Measurements from ENCODE around the gene ZNF605. TPM values are rescaled to one million over a fixed set of nuclear protein-coding genes. Genes with fewer than 3 reads are reported as not detected.

The ZNF605 gene
- total and polyA plus RNA-seq, 2 of the 4 experiments (the other 2 are of a cell fraction): 3.6 to 9.9 TPM

GRCh38 chr12:132946246-132946820, 9.8 kb downstream of the ZNF605 start:
- Histone ChIP-seq H4K20me1 (ENCODE audit: insufficient read depth, low read length) (no peaks in the 10 kb centered on the region), H2AFZ (replicated peaks; ENCODE audit: low read length, poor library complexity) (no peak overlapping the region), H3K9ac (ENCODE audit: low read depth, low read length) (no peak overlapping the region), H3K27ac (ENCODE audit: insufficient read depth, low read length) (no peak overlapping the region), H3K18ac (ENCODE audit: low read depth, low read length) (no peak overlapping the region), H2BK20ac (ENCODE audit: low read depth, low read length) (no peak overlapping the region), H3K4me1 (ENCODE audit: control insufficient read depth, insufficient read depth, low read length) (no peaks in the 10 kb centered on the region), H2BK120ac (ENCODE audit: low read depth, low read length) (no peak overlapping the region), H3K27me3 (ENCODE audit: control insufficient read depth, insufficient read depth, low read length) (no peaks in the 10 kb centered on the region), H3K14ac (replicated peaks; ENCODE audit: low read depth, low read length) (no peak overlapping the region), H4K91ac (ENCODE audit: insufficient read depth, low read depth, low read length) (no peak overlapping the region), H3K4me3 (ENCODE audit: insufficient read depth, low read depth, low read length) (no peak overlapping the region), H2BK15ac (ENCODE audit: low read depth, low read length) (no peak overlapping the region), H4K8ac (ENCODE audit: low read depth in 2 of 2, low read length in 2 of 2) (no peak overlapping the region), H3K56ac (ENCODE audit: extremely low read depth, insufficient read depth, low read length) (no peak overlapping the region), H4K5ac (ENCODE audit: low read depth, low read length) (no peak overlapping the region), H3K4me2 (ENCODE audit: low read depth, low read length) (no peak overlapping the region), H3K9me3 (ENCODE audit: control insufficient read depth, insufficient read depth, low read length) (peaks cover 86% of the 10 kb centered on the region), H3K4ac (ENCODE audit: low read depth, low read length) (no peak overlapping the region), H2AK5ac (ENCODE audit: low read depth, low read length) (no peak overlapping the region), H3K9me1 (ENCODE audit: insufficient read depth, low read length) (no peaks in the 10 kb centered on the region), H3K79me1 (ENCODE audit: low read depth in 1 of 2, low read length in 2 of 2) (peaks cover 16 to 34% of the 10 kb centered on the region in 2 experiments), H3K23ac (ENCODE audit: low read depth, low read length) (no peak overlapping the region), H2AK9ac (replicated peaks; ENCODE audit: low read depth, low read length, poor library complexity) (no peak overlapping the region), H3K36me3 (ENCODE audit: control insufficient read depth, insufficient read depth, low read length) (peaks cover 68% of the 10 kb centered on the region), H2BK5ac (ENCODE audit: low read depth, low read length, poor library complexity, severe bottlenecking) (no peak overlapping the region)
- dilution Hi-C loops (cut with HindIII; ENCODE audit: low sequenced_read_pairs, unreplicated experiment) (no loop called here), intact Hi-C loops (cut with micrococcal nuclease) (no loop called here), in situ Hi-C loops (cut with MboI; ENCODE audit: low sequenced_read_pairs) (no loop called here)
- POLR2A ChIA-PET (ENCODE audit: unreplicated experiment): no interaction called here
- TF ChIP-seq MAZ (IDR thresholded peaks at IDR 0.05; ENCODE audit: borderline replicate concordance, low read depth, low read length) (no peak), RAD21 (IDR thresholded peaks at IDR 0.05; ENCODE audit: low read length) (no peak)
- BruUV-seq (replicated peaks): no TSS peak
- no peak for DNase-seq
- CTCF ChIA-PET: no interaction called here
- no peak for ATAC-seq (ENCODE audit: low read depth)
- 100% methylated on average over 2 of the region's 8 CpGs; no CpG with 5 or more reads in 1 of the 2 experiments for WGBS, 2 experiments (ENCODE audit: extremely low coverage in 2 of 2, insufficient read length in 1 of 2)

Measured in IMR-90 (cell line).